AG04450 (cell line): ENCODE results near the gene TEDC2. TPM values are rescaled to one million over a fixed set of nuclear protein-coding genes. Genes with fewer than 3 reads are reported as not detected.
"Not testable (repeated sequence)": the region's sequence is repeated elsewhere in the genome, so short reads cannot be mapped to it uniquely, and the experiment has no call there.

Experiments
- CTCF ChIA-PET: fragments of 300-600, 350-600 bp; formaldehyde crosslinking; extraction: SDS; loops from one replicate; lab custom pipeline; 2022; ENCODE audit warnings: antibody characterized with exemption, inconsistent platforms; lab: Charles Lee
- POLR2A ChIA-PET: fragments of 350-600 bp; formaldehyde crosslinking; extraction: SDS; loops from one replicate; lab custom pipeline; 2021; ENCODE audit warnings: antibody characterized with exemption, inconsistent platforms; lab: Yijun Ruan, JAX
- DNase-seq: peaks from one replicate; pipeline ENCODE4 v3.0.0-alpha.2; 2011; ENCODE audit warnings: low read depth, low spot score
- H3K27ac ChIP-seq: one replicate; pipeline ENCODE4 v1.5.1; 2012; ENCODE audit warnings: low read depth, low read length, control low read depth
- H3K27me3 ChIP-seq: one replicate; pipeline ENCODE4 v1.6.0; 2012; ENCODE audit warnings: low read length; ENCODE audit not compliant: control insufficient read depth, insufficient read depth
- H3K4me3 ChIP-seq: 2 replicates; pipeline ENCODE4 v1.5.1; 2011; ENCODE audit warnings: mild to moderate bottlenecking, low read depth, low read length, control low read depth
- H3K9me3 ChIP-seq: 2 replicates; pipeline ENCODE4 v1.5.1; 2012; ENCODE audit warnings: low read length; ENCODE audit not compliant: control insufficient read depth, insufficient read depth
- CTCF ChIP-seq: IDR thresholded peaks from 2 replicates; pipeline ENCODE4 v1.5.1; 2011; ENCODE audit warnings: low read depth, low read length, control low read depth, inconsistent platforms
- polyA plus RNA-seq: library from polyadenylated mRNA; depleted of rRNA; stranded (reverse); fragments of >200 nt; gene quantifications from 2 replicates; pipeline ENCODE4 v1.2.3, GENCODE V29; 2011

The TEDC2 gene
- polyA plus RNA-seq, 1 experiment, result 1.8 TPM

- no peak for TF ChIP-seq CTCF
- DNase-seq, result no peak
- no peaks in the 10 kb centered on the region for H3K27me3 ChIP-seq
- POLR2A ChIA-PET, result interaction anchor here (0.8 to 1.8 kb wide), 5 partner anchors 16 to 320 kb away, joined by 3 to 10 read pairs (median 4); partner anchors contain the start of genes TEDC2 and TRAF7
- H3K4me3 ChIP-seq, result peak overlapping the region; percentile 79
- CTCF ChIA-PET, result interaction anchor here (1.7 kb wide), 1 partner anchor 26 kb away, joined by 7 read pairs; no protein-coding TSS in a partner anchor
- H3K9me3 ChIP-seq, result no peaks in the 10 kb centered on the region; the same call in 1 of the 2 replicates
- H3K27ac ChIP-seq, result no peak overlapping the region
These were observed 15.8 kb downstream of the TEDC2 start for GRCh38 chr16:2475413-2476344.

- TF ChIP-seq CTCF, result no peak
- Histone ChIP-seq H3K4me3 (no peak overlapping the region; the same call in 1 of the 2 replicates), H3K9me3 (no peaks in the 10 kb centered on the region; the same call in 1 of the 2 replicates), H3K27ac (no peak overlapping the region), H3K27me3 (no peaks in the 10 kb centered on the region)
- ChIA-PET POLR2A (no interaction called here), CTCF (interaction anchor here (1.7 kb wide), 1 partner anchor 25 kb away, joined by 7 read pairs; no protein-coding TSS in a partner anchor)
- no peak for DNase-seq
These were observed 16.4 kb downstream of the TEDC2 start for GRCh38 chr16:2476345-2476720.

GRCh38 chr16:2476741-2477140 lies 16.8 kb downstream of the TEDC2 start:
- no peak for DNase-seq
- no peaks in the 10 kb centered on the region; the same call in 1 of the 2 replicates for H3K9me3 ChIP-seq
- ChIA-PET CTCF (interaction anchor here (1.7 kb wide), 1 partner anchor 25 kb away, joined by 7 read pairs; no protein-coding TSS in a partner anchor), POLR2A (no interaction called here)
- H3K27ac ChIP-seq, result no peak overlapping the region
- H3K4me3 ChIP-seq, result no peak overlapping the region
- no peaks in the 10 kb centered on the region for H3K27me3 ChIP-seq
- no peak for TF ChIP-seq CTCF

GRCh38 chr16:2477327-2477726 lies 17.4 kb downstream of the TEDC2 start:
- Histone ChIP-seq H3K4me3 (no peak overlapping the region), H3K27me3 (no peaks in the 10 kb centered on the region), H3K27ac (no peak overlapping the region), H3K9me3 (no peaks in the 10 kb centered on the region; the same call in 1 of the 2 replicates)
- DNase-seq, result no peak
- ChIA-PET CTCF (interaction anchor here (1.7 kb wide), 1 partner anchor 24 kb away, joined by 7 read pairs; no protein-coding TSS in a partner anchor), POLR2A (no interaction called here)
- no peak for TF ChIP-seq CTCF

- ChIA-PET POLR2A (no interaction called here), CTCF (no interaction called here)
These were observed 18.4 kb downstream of the TEDC2 start for GRCh38 chr16:2478279-2478678.

GRCh38 chr16:2479996-2480395 lies 20.1 kb downstream of the TEDC2 start:
- DNase-seq, H3K27me3 ChIP-seq, H3K4me3 ChIP-seq, H3K9me3 ChIP-seq, CTCF ChIA-PET, H3K27ac ChIP-seq, POLR2A ChIA-PET: not testable (repeated sequence)

More at GRCh38 chr16:2478279-2478678, 18.4 kb downstream of the TEDC2 start:
- Histone ChIP-seq H3K4me3 (no peak overlapping the region), H3K27me3 (no peaks in the 10 kb centered on the region), H3K9me3 (no peaks in the 10 kb centered on the region), H3K27ac (no peak overlapping the region)
- TF ChIP-seq CTCF, result no peak
- DNase-seq, result no peak
